Measurements from ENCODE around the gene SMPD3.

Gene SMPD3

GRCh38 chr16:68343137-68343536, 105.2 kb downstream of the SMPD3 start:
- in situ Hi-C loops (cut with MboI; ENCODE audit: low sequenced_read_pairs), result no loop called here

- in situ Hi-C loops (cut with MboI; ENCODE audit: low sequenced_read_pairs), result no loop called here
Measured at GRCh38 chr16:68342620-68343019, 105.7 kb downstream of the SMPD3 start.

- in situ Hi-C loops (cut with MboI; ENCODE audit: low sequenced_read_pairs), result no loop called here
Measured at GRCh38 chr16:68339214-68339613, 109.1 kb downstream of the SMPD3 start.

- in situ Hi-C loops (cut with MboI; ENCODE audit: low sequenced_read_pairs), result no loop called here
Measured at GRCh38 chr16:68338326-68339119, 109.8 kb downstream of the SMPD3 start.

GRCh38 chr16:68335175-68335574, 113.1 kb downstream of the SMPD3 start:
- in situ Hi-C loops (cut with MboI; ENCODE audit: low sequenced_read_pairs), result no loop called here

- in situ Hi-C loops (cut with MboI; ENCODE audit: low sequenced_read_pairs), result no loop called here
Measured at GRCh38 chr16:68332411-68333121, 115.7 kb downstream of the SMPD3 start.

GRCh38 chr16:68331879-68332410, 116.4 kb downstream of the SMPD3 start:
- in situ Hi-C loops (cut with MboI; ENCODE audit: low sequenced_read_pairs), result no loop called here

- in situ Hi-C loops (cut with MboI; ENCODE audit: low sequenced_read_pairs), result loop anchor here (10.0 kb wide), 1 partner anchor 84 kb away; the partner anchor contains the start of gene PLA2G15
Measured at GRCh38 chr16:68328860-68329390, 119.4 kb downstream of the SMPD3 start.

GRCh38 chr16:68328151-68328859, 120.0 kb downstream of the SMPD3 start:
- in situ Hi-C loops (cut with MboI; ENCODE audit: low sequenced_read_pairs), result loop anchor here (10.0 kb wide), 1 partner anchor 84 kb away; the partner anchor contains the start of gene PLA2G15

GRCh38 chr16:68324780-68325357, 123.4 kb downstream of the SMPD3 start:
- in situ Hi-C loops (cut with MboI; ENCODE audit: low sequenced_read_pairs), result loop anchor here (10.0 kb wide), 1 partner anchor 80 kb away; the partner anchor contains the start of gene PLA2G15

GRCh38 chr16:68324336-68324735, 124.0 kb downstream of the SMPD3 start:
- in situ Hi-C loops (cut with MboI; ENCODE audit: low sequenced_read_pairs), result loop anchor here (10.0 kb wide), 1 partner anchor 80 kb away; the partner anchor contains the start of gene PLA2G15

- in situ Hi-C loops (cut with MboI; ENCODE audit: low sequenced_read_pairs), result no loop called here
Measured at GRCh38 chr16:68319185-68319908, 129.0 kb downstream of the SMPD3 start.

GRCh38 chr16:68313116-68313515, 135.2 kb downstream of the SMPD3 start:
- in situ Hi-C loops (cut with MboI; ENCODE audit: low sequenced_read_pairs), result no loop called here

GRCh38 chr16:68310774-68311511, 137.4 kb downstream of the SMPD3 start, which contains the start of the genes PRMT7 and SLC7A6OS:
Gene PRMT7, plus strand, starts transcription at chr16:68311019. Its CDS starts 4,961 bp downstream, at chr16:68315980.
Gene SLC7A6OS, minus strand, starts transcription at chr16:68310946. Its CDS starts 20 bp downstream, at chr16:68310926.
- in situ Hi-C loops (cut with MboI; ENCODE audit: low sequenced_read_pairs), result no loop called here

- in situ Hi-C loops (cut with MboI; ENCODE audit: low sequenced_read_pairs), result no loop called here
Measured at GRCh38 chr16:68310437-68310773, 137.9 kb downstream of the SMPD3 start.

- in situ Hi-C loops (cut with MboI; ENCODE audit: low sequenced_read_pairs), result no loop called here
Measured at GRCh38 chr16:68309799-68310198, 138.5 kb downstream of the SMPD3 start.
